Loucy (cell line): ENCODE results near the gene SPEG.

ENCODE experiments used
- H2AFZ ChIP-seq: fragments of 200-600 bp; sonication (generic); 2 replicates; pipeline ENCODE4 v1.6.0; 2016; ENCODE audit warnings: antibody characterized with exemption, mild to moderate bottlenecking, low read length, moderate library complexity
- H3F3A ChIP-seq: fragments of 200-600 bp; 2 replicates; pipeline ENCODE4 v1.6.0; 2016; ENCODE audit warnings: antibody characterized with exemption, low read depth, mild to moderate bottlenecking
- H3K27me3 ChIP-seq: fragments of 200-600 bp; sonication (generic); 2 replicates; pipeline ENCODE4 v1.6.1; 2014; ENCODE audit warnings: low read length, mild to moderate bottlenecking; ENCODE audit not compliant: insufficient read depth, poor library complexity, severe bottlenecking
- H3K36me3 ChIP-seq: fragments of 200-600 bp; sonication (generic); 2 replicates; pipeline ENCODE4 v1.6.1; 2016; ENCODE audit warnings: low read length; ENCODE audit not compliant: insufficient read depth
- H3K4me1 ChIP-seq: fragments of 200-600 bp; sonication (generic); 2 replicates; pipeline ENCODE4 v1.5.1; 2014; ENCODE audit warnings: low read length, mild to moderate bottlenecking; ENCODE audit not compliant: insufficient read depth, poor library complexity, severe bottlenecking
- H3K4me2 ChIP-seq: fragments of 200-600 bp; sonication (generic); 2 replicates; pipeline ENCODE4 v1.6.0; 2014; ENCODE audit warnings: antibody characterized with exemption, low read length, low read depth, mild to moderate bottlenecking; ENCODE audit not compliant: poor library complexity, severe bottlenecking
- H3K4me3 ChIP-seq: fragments of 200-600 bp; sonication (generic); 2 replicates; pipeline ENCODE4 v1.5.1; 2014; ENCODE audit warnings: low read length, mild to moderate bottlenecking, mixed read lengths; ENCODE audit not compliant: poor library complexity, severe bottlenecking
- H3K79me2 ChIP-seq: fragments of 200-600 bp; sonication (generic); 2 replicates; pipeline ENCODE4 v1.6.1; 2014; ENCODE audit warnings: low read length; ENCODE audit not compliant: insufficient read depth
- H3K9ac ChIP-seq: fragments of 200-600 bp; sonication (generic); 2 replicates; pipeline ENCODE4 v1.6.0; 2014; ENCODE audit warnings: mild to moderate bottlenecking, low read depth, low read length, moderate library complexity; ENCODE audit not compliant: poor library complexity, severe bottlenecking
- H3K9me2 ChIP-seq: fragments of 200-600 bp; sonication (generic); replicated peaks from 2 replicates; pipeline ENCODE4 v1.6.1; 2016; ENCODE audit warnings: low read depth, low read length, mixed read lengths
- H3K9me3 ChIP-seq: fragments of 200-600 bp; sonication (generic); 2 replicates; pipeline ENCODE4 v1.6.1; 2014; ENCODE audit warnings: mild to moderate bottlenecking, antibody characterized with exemption, low read length, low read depth; ENCODE audit not compliant: insufficient read depth
- H4K20me1 ChIP-seq: fragments of 200-600 bp; sonication (generic); 2 replicates; pipeline ENCODE4 v1.6.0; 2014; ENCODE audit warnings: antibody characterized with exemption, low read length, mild to moderate bottlenecking; ENCODE audit not compliant: insufficient read depth, poor library complexity, severe bottlenecking
- EZH2phosphoT487 ChIP-seq: fragments of 200-600 bp; IDR thresholded peaks from 2 replicates; pipeline ENCODE4 v1.6.1; 2018; ENCODE audit warnings: antibody characterized with exemption, mild to moderate bottlenecking, moderate library complexity, borderline replicate concordance
- TF ChIP-seq, protein P1 (sequence below): fragments of 200-600 bp; sonication (generic); conservative IDR thresholded peaks from 2 replicates; pipeline ENCODE4 v1.5.1; 2014; ENCODE audit warnings: mild to moderate bottlenecking, antibody characterized with exemption, low read length

Gene SPEG

DNA sequence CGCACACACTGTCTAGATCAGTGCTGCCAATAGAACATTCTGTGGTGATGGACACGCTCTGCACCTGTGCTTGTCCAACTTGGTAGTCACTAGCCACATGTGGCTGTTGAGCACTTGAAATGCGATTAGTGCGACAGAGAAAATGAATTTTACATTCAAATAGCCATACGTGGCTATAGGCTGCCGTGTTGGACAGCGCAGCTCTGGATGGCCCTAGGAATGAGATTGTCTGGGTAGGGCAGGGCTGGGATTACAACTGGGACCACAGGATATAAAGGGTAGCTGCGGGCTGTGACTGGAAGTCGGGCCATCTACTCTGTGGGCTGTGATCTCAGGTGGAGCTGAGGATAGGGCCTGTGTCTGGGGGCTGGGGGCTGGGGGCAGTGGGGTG is 84.9 kb downstream of the SPEG start:
- no peaks in the 10 kb centered on the region for H3K27me3 ChIP-seq
- H3K36me3 ChIP-seq: no peaks in the 10 kb centered on the region
- H3K4me2 ChIP-seq: no peak overlapping the region
- TF ChIP-seq, protein P1, sequence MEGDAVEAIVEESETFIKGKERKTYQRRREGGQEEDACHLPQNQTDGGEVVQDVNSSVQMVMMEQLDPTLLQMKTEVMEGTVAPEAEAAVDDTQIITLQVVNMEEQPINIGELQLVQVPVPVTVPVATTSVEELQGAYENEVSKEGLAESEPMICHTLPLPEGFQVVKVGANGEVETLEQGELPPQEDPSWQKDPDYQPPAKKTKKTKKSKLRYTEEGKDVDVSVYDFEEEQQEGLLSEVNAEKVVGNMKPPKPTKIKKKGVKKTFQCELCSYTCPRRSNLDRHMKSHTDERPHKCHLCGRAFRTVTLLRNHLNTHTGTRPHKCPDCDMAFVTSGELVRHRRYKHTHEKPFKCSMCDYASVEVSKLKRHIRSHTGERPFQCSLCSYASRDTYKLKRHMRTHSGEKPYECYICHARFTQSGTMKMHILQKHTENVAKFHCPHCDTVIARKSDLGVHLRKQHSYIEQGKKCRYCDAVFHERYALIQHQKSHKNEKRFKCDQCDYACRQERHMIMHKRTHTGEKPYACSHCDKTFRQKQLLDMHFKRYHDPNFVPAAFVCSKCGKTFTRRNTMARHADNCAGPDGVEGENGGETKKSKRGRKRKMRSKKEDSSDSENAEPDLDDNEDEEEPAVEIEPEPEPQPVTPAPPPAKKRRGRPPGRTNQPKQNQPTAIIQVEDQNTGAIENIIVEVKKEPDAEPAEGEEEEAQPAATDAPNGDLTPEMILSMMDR: no peak
- no peak for TF ChIP-seq EZH2phosphoT487
- no peaks in the 10 kb centered on the region for H3K9me2 ChIP-seq
- H3K4me3 ChIP-seq: no peak overlapping the region
- H3K9me3 ChIP-seq: no peaks in the 10 kb centered on the region
- H3K79me2 ChIP-seq: no peaks in the 10 kb centered on the region
- no peak overlapping the region for H3K9ac ChIP-seq
- no peaks in the 10 kb centered on the region for H4K20me1 ChIP-seq
- peaks cover 12% of the 10 kb centered on the region for H3K4me1 ChIP-seq
- H2AFZ ChIP-seq: no peak overlapping the region
- H3F3A ChIP-seq: no peaks in the 10 kb centered on the region

DNA sequence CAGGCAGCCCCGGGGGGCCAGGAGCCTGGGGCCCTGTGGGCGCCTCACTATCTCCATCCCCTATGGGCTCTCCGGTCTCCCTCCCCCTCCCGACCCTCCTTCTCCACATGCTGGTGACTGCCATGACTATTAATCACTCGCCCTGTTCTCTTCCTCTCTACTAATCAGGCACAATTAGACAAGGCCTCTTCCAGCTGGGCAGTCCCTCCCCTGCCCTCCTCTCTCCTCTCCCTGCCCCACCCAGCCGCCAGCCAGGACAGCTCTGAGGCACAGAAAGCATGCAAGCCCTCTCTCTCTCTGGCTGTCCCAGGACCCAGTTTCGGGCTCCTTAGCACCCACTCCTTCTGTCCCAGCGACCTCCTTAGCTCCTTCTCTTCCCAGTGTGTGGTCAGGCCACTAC is 85.4 kb downstream of the SPEG start:
- Histone ChIP-seq H3K27me3 (no peaks in the 10 kb centered on the region), H3K4me2 (no peak overlapping the region), H4K20me1 (no peaks in the 10 kb centered on the region), H3K9ac (no peak overlapping the region), H3K4me3 (no peak overlapping the region), H3F3A (no peaks in the 10 kb centered on the region), H3K36me3 (no peaks in the 10 kb centered on the region), H3K4me1 (peaks cover 11% of the 10 kb centered on the region), H3K79me2 (no peaks in the 10 kb centered on the region), H3K9me2 (no peaks in the 10 kb centered on the region), H2AFZ (no peak overlapping the region), H3K9me3 (no peaks in the 10 kb centered on the region)
- TF ChIP-seq, protein P1: no peak
- no peak for TF ChIP-seq EZH2phosphoT487

DNA sequence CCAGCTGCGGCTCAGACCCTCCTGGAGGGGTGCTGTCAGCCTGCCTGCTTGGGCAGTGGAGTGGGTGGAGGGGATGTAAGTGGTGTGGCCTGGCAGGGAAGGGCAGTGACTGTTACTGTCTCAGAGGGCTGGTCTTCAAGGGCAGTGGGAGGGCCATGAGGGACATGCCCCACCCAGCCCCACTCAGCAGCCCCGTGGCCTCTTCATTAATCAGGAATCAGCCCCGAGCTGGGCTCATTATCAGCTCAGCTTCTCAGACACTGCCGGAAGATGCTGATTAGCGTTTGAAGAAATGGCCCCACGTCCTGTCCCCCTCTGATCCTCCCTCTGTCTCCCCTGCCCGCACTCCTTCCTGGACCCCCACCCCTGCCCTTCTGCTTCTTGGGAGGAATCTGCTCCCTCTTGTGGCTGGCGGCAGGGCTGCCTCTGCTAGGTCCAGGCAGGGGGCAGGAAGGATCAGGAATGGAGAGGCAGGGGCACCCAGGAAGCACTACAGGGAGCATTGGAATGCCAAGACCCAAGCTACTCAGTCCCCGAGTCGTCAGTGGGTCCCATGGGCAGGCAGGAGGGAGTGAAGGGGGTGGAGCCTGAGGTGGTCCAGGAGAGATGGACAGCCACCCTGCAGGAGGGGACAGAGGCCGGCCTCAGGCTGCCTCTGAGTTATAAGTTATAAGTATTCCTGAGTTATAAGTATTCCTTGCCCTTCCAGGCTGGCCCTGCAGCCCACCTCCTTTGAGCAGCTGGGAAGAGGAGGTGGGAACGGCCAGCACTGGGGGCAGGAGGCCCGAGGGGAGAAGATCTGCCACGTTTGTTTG is 86.6 kb downstream of the SPEG start:
- H3K4me2 ChIP-seq: peak overlapping the region; percentile 64

More for the DNA sequence above, 86.6 kb downstream of the SPEG start:
- Histone ChIP-seq H3K9me3 (no peaks in the 10 kb centered on the region), H3K4me3 (peak overlapping the region; percentile 66), H4K20me1 (no peaks in the 10 kb centered on the region), H2AFZ (peak overlapping the region; percentile 82), H3K9me2 (no peaks in the 10 kb centered on the region), H3K4me1 (peaks cover 11% of the 10 kb centered on the region), H3K79me2 (no peaks in the 10 kb centered on the region), H3K9ac (peak overlapping the region; percentile 34), H3K36me3 (no peaks in the 10 kb centered on the region), H3F3A (no peaks in the 10 kb centered on the region), H3K27me3 (no peaks in the 10 kb centered on the region)
- no peak for TF ChIP-seq EZH2phosphoT487
- TF ChIP-seq, protein P1: peak; percentile 93
